Left renal pelvis (tissue), 4 donors: ENCODE results near the gene ZNF98. TPM values are rescaled to one million over a fixed set of nuclear protein-coding genes. Genes with fewer than 3 reads are reported as not detected.

ENCODE experiments used
- DNase-seq, 4 donors: peaks; one replicate each; pipeline ENCODE4 v3.0.0-alpha.2; 2013; ENCODE audit warnings: low read depth in 4 of 4, low spot score in 3 of 4
- polyA plus RNA-seq, 4 donors: library from polyadenylated mRNA; unstranded; fragments of 120-200 nt; gene quantifications; one replicate each; pipeline ENCODE4 v1.2.1, GENCODE V29; 2013; ENCODE audit not compliant: insufficient read length in 4 of 4

ZNF98 gene
- polyA plus RNA-seq, result 1 to 10 TPM; 2.9 to 4.5 (median 3.5) TPM

DNA sequence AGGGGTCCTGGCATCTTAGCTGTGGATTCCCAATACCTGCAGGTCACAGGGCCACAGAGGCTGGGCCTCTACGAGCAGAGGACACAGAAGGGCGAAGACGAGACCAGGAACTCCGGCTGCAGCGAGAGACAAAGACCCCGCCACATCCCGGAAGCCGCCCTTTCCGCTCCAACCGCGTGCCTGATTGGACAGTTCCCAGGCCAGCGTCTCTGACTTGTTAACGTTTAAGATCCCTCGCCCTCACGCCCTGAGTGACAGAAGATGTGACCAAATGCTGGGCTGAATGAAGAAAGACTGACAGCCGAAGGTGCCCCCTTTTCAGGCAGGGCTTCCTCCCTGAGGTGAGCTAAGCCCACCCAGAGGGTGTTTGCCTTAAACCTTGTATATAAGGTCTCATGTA lies at the start of gene ZNF98:
Gene ZNF98, minus strand, starts transcription at position 136 of the 400 bp plus-strand sequence. Its CDS starts 122 bp downstream, at position 14.
- DNase-seq, result peak in 2 of 4 donors; percentile 42 to 50

DNA sequence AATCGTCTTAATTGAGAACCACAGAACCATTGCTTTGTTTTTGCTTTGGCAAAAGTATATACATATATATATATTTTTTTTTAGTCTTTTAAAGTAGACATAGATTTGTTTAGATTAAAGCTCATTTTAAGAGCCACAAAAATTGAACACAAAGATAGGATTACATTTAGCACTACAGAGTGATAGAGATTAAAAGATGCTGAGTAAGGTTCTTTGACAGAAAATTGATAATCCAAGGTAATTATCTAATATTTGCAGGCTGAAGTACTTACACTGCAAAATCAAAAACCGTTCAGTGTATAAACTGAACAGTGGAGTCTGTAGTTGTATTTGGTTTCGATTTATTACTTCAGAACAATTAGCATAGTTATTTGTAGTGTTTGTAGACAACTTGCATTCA lies 24.5 kb upstream of the ZNF98 start:
- no peak for DNase-seq

DNA sequence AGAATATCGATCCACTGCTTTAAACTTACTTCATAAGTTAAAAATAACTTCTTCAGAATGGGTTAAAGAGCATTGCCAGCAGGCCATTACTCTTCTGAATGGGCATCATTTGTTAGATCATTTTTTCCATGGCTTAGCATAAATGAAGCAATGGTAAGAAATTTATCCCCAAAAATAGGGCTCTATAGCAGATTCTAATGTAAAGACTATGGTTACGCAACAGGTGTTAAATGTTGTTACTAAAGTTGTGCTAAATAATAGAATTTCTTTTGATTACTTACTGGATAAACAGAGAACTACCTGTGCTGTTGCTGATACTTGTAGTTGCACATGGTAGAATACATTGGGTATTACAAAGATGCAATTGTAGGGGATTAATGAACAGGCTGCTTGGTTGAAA lies 15.9 kb upstream of the ZNF98 start:
- DNase-seq, result no peak

DNA sequence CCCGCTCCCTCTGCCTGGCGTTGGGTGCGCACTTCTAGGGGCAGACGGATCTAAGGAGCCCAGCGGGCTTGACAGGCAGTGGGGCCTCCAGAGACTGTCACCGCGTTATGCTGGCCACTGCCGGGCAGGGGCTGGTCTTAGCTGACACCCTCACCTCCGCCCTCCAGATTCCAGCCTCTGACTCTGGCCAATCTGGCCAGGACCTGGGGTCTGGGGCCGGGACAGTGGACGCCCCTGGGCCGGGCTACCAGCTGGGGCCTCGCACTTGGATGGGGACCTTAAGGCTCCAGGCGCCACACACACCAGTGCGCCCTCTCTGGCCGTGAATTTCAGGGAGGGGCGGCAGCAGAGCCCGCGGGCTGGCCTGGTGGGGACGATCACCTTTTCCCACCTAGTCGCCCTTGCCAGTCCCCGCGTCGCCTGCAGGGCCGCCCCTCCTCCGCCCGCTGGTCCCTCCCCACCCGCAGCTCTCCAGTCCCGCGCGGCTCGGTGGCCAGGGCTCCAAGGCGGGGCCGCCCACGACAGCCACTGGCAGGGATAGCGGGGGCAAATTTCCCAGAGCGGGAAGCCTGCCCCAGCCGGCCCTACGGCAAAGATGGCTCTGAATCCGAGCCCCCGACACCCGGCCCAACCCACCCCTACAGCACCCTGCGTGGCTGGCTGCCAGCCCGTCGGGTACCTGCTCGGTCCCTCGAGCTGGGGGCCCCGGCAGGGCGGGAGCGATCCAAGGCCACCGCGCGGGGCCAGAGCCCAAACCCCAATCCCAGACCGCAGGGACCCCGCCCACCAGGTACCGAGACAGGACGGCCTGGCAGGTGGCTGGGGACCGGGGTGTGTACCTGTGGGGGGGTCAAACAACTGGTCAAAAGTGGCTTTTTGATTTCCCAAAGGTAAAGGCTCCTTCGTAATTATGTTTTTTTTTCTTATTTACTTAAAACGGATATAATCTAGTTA lies 6.1 kb upstream of the ZNF98 start:
- DNase-seq, result no peak

DNA sequence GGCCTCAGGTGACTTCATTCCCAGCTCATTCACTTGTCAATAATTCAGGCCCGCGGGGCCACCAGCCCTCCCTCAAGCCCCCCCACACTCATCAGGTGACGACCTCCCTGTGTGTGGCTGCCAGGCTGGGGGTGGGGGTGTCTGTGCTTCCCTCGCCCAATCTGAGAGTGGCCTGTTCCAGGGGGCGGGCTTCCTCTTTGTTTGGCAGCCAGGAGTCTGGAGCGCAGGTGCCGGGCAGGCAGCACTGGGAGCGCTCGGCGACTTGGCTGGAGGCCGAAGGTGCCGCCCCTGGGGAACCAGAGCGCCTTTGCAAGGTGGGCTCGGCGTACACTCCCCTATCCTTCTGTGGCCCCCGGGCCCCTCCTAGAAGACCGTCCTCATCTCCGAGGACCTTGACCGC lies 5.4 kb upstream of the ZNF98 start:
- DNase-seq, result no peak

DNA sequence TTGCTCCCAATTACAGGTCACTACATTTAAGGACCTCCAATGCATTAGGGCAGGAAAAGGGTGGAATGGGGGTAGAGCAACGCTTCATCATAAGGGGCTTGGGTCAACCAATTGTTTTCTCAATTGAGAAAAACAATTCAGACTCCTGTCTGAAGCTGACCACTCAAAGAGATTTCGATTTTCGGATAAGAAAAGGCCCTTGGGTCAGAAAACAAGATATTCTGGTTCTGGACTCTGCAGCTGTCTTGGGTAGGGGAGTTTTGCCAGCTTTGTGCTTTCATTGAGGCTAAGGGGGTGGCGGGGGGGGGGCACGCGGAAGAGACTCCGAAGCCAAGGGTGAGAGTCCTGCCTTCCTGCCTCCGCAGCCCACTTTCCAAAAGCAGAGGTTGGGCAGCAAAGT lies 4.8 kb upstream of the ZNF98 start:
- DNase-seq, result no peak

DNA sequence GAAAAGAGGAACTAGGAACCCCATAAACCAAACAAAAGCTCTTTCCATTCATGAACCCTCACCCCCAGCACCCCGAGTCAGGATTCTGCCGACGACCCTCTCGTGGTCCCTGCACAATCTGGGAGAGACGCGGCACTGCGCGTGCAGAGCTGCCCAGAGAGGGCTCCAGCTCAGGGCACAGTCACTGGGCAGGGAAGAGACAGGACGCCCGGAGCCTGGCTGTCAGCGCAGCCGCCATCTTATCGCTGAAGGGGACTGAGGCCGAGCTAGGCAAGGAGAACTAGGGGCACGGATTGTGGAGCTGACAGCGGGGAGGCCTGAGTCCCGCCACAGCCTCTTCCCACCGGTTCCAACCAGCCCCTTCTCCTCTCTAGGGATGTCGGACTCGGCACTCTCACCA lies 349 bp downstream of the ZNF98 start:
- DNase-seq, result no peak

DNA sequence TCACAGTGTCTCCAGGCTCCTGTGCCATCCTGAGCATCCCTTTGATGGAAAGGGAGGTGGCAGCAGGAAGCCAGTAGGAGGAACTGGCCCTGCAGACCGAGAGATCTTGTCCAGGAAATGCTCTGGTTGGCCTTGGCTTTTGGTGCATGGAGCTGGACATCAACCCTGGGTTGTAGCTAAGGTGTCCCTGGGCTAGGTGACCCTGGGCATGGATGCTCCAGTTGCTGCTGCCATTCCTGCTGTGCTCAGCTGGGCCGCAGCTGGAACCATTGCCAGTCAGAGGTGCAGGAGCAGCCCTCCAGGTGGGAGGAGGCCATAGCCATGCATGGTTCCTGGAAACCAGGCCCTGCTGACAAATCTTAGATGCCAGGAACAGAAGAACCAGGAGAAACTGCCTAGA lies 67.5 kb downstream of the ZNF98 start:
- no peak for DNase-seq

Other genes starting within 250 kb of the ZNF98 start
- 1 to 10 TPM in 2 of 4 donors, under 1 TPM in 2; 0.60 to 2.0 (median 1.0) TPM for gene ZNF676, start 225.4 kb downstream of the ZNF98 start, polyA plus RNA-seq
- under 1 TPM; 0.46 to 0.83 (median 0.52) TPM for gene ZNF729, start 135.9 kb downstream of the ZNF98 start, polyA plus RNA-seq
- gene ZNF492, start 212.0 kb upstream of the ZNF98 start, polyA plus RNA-seq, result 1 to 10 TPM; 2.2 to 3.6 (median 2.5) TPM